HT1080 (cell line): ENCODE results near the gene BCL2L2. TPM values are rescaled to one million over a fixed set of nuclear protein-coding genes. Genes with fewer than 3 reads are reported as not detected.
A peak's percentile ranks its signal among the peaks of the same experiment; 100 is the strongest.

Source experiments
- DNase-seq: peaks from one replicate; pipeline ENCODE4 v3.0.0-alpha.2; 2015; ENCODE audit warnings: low read depth
- small RNA-seq: library from RNA; depleted of rRNA; stranded (forward); fragments of <200 nt; gene quantifications from one replicate; pipeline ENCODE3, GENCODE V24; 2014
- total RNA-seq: library from RNA; depleted of rRNA; stranded (reverse); fragments of >200 nt; shearing (Covaris generic); gene quantifications from 2 replicates; pipeline ENCODE4 v1.2.3, GENCODE V29; 2014; rRNA removed

Gene BCL2L2
- total RNA-seq, 1 experiment from 2014 or later: 16.5 TPM

- DNase-seq: peak; percentile 35
Measured at GRCh38 chr14:23352506-23353432, 46.1 kb downstream of the BCL2L2 start, which contains the start of gene SLC22A17. SLC22A17 (minus strand) TSS chr14:23352887.

GRCh38 chr14:23353433-23353780 is 46.8 kb downstream of the BCL2L2 start:
- DNase-seq: no peak

- DNase-seq: no peak
Measured at GRCh38 chr14:23354990-23355389, 48.4 kb downstream of the BCL2L2 start.

GRCh38 chr14:23355871-23356435 is 49.3 kb downstream of the BCL2L2 start:
- DNase-seq: no peak

GRCh38 chr14:23356662-23357061 is 50.0 kb downstream of the BCL2L2 start:
- no peak for DNase-seq

- no peak for DNase-seq
Measured at GRCh38 chr14:23357261-23357660, 50.6 kb downstream of the BCL2L2 start.

GRCh38 chr14:23358042-23358441 is 51.4 kb downstream of the BCL2L2 start:
- no peak for DNase-seq

- no peak for DNase-seq
Measured at GRCh38 chr14:23358553-23359166, 52.0 kb downstream of the BCL2L2 start.

GRCh38 chr14:23359167-23359626 is 52.6 kb downstream of the BCL2L2 start:
- DNase-seq: no peak

GRCh38 chr14:23359722-23360447 is 53.3 kb downstream of the BCL2L2 start:
- DNase-seq: no peak

- no peak for DNase-seq
Measured at GRCh38 chr14:23360496-23360895, 53.9 kb downstream of the BCL2L2 start.

- peak; percentile 17 for DNase-seq
Measured at GRCh38 chr14:23361320-23361719, 54.7 kb downstream of the BCL2L2 start.

Small RNA genes within 50 kb of the gene (small RNA-seq; reads per million reads assigned to genes)
- gene RNU6-1046P: not detected

Other genes starting within 250 kb of the BCL2L2 start
- 15.3 and 18.2 TPM in 2 replicates for gene CDH24, start 249.3 kb upstream of the BCL2L2 start, total RNA-seq
- gene ACIN1, start 211.7 kb upstream of the BCL2L2 start, total RNA-seq: 78.0 and 89.7 TPM in 2 replicates
- 82.8 and 89.1 TPM in 2 replicates for gene C14orf119, start 211.3 kb upstream of the BCL2L2 start, total RNA-seq
- not detected in 2 replicates for gene CIROP, start 201.8 kb upstream of the BCL2L2 start, total RNA-seq
- gene CEBPE, start 187.6 kb upstream of the BCL2L2 start, total RNA-seq: 0.13 TPM in 1 of 2 replicates, not detected in the other
- gene SLC7A8, start 123.2 kb upstream of the BCL2L2 start, total RNA-seq: 0.06 and 0.50 TPM in 2 replicates
- gene RNF212B, start 68.9 kb upstream of the BCL2L2 start, total RNA-seq: not detected in 2 replicates
- gene HOMEZ, start 20.7 kb upstream of the BCL2L2 start, total RNA-seq: 2.3 and 3.3 TPM in 2 replicates
- 3.2 and 4.0 TPM in 2 replicates for gene PPP1R3E, start 4.0 kb upstream of the BCL2L2 start, total RNA-seq
- 129 and 147 TPM in 2 replicates for gene PABPN1, start 14.6 kb downstream of the BCL2L2 start, total RNA-seq
- gene SLC22A17, start 46.1 kb downstream of the BCL2L2 start, total RNA-seq: 1.2 and 5.5 TPM in 2 replicates
- not detected in 2 replicates for gene EFS, start 58.3 kb downstream of the BCL2L2 start, total RNA-seq
- not detected in 2 replicates for gene IL25, start 66.0 kb downstream of the BCL2L2 start, total RNA-seq
- gene CMTM5, start 70.2 kb downstream of the BCL2L2 start, total RNA-seq: 0.10 TPM in 1 of 2 replicates, not detected in the other
- gene MYH6, start 101.4 kb downstream of the BCL2L2 start, total RNA-seq: 0.03 TPM in 1 of 2 replicates, not detected in the other
- not detected in 2 replicates for gene MYH7, start 128.8 kb downstream of the BCL2L2 start, total RNA-seq
- 75.0 and 78.0 TPM in 2 replicates for gene NGDN, start 162.9 kb downstream of the BCL2L2 start, total RNA-seq
- 0.63 and 1.2 TPM in 2 replicates for gene ZFHX2, start 244.9 kb downstream of the BCL2L2 start, total RNA-seq
- gene THTPA, start 249.4 kb downstream of the BCL2L2 start, total RNA-seq: 19.5 and 25.8 TPM in 2 replicates